HG03060 (cell line): ENCODE measurements around the gene CHKB.
"Not testable (repeated sequence)": the region's sequence is repeated elsewhere in the genome, so short reads cannot be mapped to it uniquely, and the experiment has no call there.

Experiments used
- ATAC-seq: cut with Tn5 transposase; IDR thresholded peaks from one replicate; pipeline ENCODE4 v1.9.1; 2021; ENCODE audit warnings: low read depth, moderate number of reproducible peaks; ENCODE audit not compliant: unreplicated experiment

CHKB gene

GRCh38 chr22:50533856-50534711 lies 48.6 kb downstream of the CHKB start:
- ATAC-seq, result not testable (repeated sequence)

DNA sequence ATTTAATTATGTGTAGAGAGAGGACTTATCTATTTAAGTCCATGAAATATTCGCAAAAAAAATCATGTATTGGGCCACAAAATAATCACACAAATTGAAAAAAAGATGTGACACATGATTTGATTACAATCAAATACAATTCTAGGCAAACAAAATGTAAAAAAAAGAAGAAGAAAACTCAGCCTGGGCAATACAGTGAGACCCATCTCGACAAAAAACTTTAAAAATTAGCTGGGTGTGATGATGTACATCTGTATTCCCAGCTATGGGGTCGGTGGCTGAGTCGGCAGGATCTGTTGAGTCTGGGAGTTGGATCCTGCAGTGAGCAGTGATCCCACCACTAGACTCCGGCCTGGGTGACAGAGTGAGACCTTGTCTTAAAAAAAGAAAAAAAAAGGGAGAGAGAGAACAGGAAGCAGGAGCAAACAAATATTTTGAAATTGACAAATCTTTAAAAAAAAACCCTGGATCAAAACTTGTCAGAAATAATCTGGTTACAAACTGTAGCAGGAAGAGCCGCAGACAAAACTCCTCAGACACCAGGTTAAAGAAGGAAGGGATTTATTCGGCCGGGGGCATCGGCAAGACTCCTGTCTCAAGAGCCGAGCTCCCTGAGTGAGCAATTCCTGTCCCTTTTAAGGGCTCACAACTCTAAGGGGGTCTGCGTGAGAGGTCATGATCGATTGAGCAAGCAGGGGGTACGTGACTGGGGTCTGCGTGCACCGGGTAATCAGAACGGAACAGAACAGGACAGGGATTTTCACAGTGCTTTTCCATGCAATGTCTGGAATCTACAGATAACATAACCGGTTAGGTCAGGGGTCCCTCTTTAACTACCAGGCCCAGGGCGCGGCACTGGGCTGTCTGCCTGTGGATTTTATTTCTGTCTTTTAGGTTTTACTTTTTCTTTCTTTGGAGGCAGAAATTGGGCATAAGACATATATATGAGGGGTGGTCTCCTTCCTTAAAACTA lies 49.5 kb downstream of the CHKB start:
- ATAC-seq, result no peak

- ATAC-seq, result no peak
These were observed 50.5 kb downstream of the CHKB start for GRCh38 chr22:50531962-50532674.

DNA sequence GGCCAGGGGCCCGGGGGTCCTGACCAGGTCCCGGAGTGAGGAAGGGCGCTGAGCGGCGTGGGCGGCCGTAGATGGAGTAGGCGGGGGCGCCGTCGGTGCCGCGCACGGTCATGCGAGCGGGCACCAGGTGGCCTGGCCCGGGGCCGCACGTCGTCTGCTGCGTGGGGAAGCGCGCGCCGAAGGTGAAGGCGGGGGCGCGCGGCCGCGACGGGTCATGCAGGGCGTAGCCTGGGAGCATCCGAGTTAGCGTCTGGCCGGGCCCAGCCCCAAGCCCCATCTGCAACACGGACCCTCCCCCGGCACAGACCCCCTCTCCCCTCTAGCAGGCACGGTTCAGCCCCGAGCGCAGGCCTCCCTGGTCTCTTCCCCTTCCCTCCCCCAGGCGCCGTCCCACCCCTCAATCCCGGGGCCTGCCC lies 51.1 kb downstream of the CHKB start:
- no peak for ATAC-seq

DNA sequence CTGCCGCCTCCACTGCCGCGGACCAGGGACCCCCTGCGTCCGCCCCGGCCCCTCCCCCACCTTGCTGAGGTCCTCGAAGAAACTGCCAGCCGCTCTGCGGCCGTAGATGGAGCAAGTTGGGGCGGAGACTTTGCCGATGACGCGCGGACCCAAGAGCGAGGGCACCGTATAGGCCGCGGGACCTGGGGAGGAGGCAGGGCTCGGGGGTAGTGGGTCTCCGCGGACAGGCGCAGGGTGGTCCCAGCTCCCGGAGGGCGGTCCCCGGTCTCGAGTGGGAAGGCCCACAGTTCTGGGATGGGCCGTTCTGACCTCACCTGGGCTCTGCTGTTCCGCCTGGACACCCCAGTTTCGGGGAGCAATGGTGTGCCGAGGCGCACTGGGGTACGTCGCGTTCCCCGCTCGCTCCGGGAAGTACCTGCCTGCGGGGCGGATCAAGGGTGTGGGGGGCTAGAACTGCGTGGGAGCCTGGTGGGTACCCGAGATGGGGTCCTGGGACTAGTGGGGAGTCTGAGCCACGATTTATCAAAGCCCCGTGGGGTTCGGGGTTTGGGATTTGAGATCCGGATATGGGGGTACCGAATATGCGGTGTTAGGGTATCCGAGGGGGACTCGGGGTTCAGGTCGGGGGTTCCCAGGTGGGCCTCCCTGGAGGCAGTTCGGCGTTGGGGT lies 51.6 kb downstream of the CHKB start:
- ATAC-seq, result no peak

GRCh38 chr22:50530580-50530876 lies 52.1 kb downstream of the CHKB start:
- ATAC-seq, result no peak

DNA sequence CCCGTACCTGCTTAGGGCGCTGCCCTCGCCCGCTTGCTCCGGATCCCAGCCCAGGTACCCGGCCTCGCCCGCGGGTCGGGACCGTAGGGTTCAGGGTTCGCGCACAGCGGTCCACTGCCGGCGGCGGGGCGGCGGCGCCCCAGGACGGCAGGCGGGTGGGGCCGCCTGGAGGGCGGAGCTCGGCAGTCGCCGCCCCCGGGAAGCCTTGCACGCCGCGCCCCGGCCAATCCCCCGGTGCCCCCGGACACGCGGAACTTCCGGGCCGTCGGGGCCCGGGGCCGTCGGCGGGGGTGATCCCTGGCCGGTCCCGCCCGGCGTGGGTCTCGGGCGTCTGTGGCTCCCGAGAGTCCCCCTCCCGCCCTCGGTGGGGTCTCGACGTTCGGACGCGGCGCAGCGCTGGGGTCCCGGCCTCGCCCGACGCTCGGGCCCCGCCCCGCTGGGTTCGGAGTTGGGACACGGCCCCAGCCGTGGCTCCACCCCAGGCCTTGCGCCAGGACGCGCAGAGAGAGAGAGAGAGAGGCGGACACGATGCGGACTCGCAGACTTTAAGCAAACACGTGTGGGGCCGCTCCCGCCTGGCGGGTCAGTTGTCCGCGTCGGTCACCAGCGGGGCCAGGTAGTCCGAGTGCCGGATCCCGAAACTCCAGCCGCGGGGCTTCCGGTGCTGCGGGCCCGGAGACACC lies 52.6 kb downstream of the CHKB start, which contains the start of gene TYMP:
TSS of gene TYMP (minus strand) at position 116 of the 683 bp plus-strand sequence. CDS start 303 bp downstream, outside the sequence.
- no peak for ATAC-seq

DNA sequence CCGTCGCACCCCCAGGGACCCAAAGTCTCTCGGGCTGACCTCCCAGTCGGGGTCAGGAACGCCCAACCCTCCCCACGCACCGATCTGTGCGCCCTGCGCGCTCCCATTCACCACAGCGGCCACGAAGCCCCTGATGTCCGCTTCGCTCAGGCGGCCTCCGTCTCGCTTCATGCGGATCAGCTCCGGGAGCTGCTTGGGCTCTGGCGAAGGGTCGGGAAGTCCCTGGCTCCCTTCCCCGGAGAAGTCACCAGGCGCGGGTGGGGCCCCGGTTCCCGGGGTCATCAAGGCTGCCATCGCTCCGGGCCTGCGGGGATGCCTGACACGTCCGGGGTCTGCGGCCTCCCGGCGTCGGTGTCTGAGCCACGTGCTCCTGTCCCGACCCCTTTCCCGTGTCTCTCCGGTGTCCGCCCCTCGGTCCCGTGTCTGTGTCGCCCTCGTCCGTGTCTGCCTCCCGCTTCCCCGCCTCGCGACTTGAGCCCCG lies 53.2 kb downstream of the CHKB start:
- no peak for ATAC-seq
